OCI-LY3 (cell line): Measurements from ENCODE around the gene GRM8.

Source experiments
- H2AFZ ChIP-seq: fragments of 200-600, 300-600 bp; shearing (Covaris generic); 2 replicates; pipeline ENCODE4 v1.6.0; 2014; ENCODE audit warnings: antibody characterized with exemption, low read depth, low read length
- H3K27ac ChIP-seq: fragments of 200-600, 300-600 bp; sonication (generic); 2 replicates; pipeline ENCODE4 v1.5.1; 2014; ENCODE audit warnings: mild to moderate bottlenecking, low read length, moderate library complexity, mixed read lengths
- H3K27me3 ChIP-seq: fragments of 200-600, 300-600 bp; sonication (generic); 2 replicates; pipeline ENCODE4 v1.6.1; 2014; ENCODE audit warnings: low read depth, low read length, mixed read lengths
- H3K36me3 ChIP-seq: fragments of 200-600, 300-600 bp; sonication (generic); replicated peaks from 2 replicates; pipeline ENCODE3; 2014; ENCODE audit warnings: low read depth, low read length, mixed read lengths
- H3K4me1 ChIP-seq: fragments of 300-600, 200-600 bp; sonication (generic); 2 replicates; pipeline ENCODE4 v1.6.1; 2014; ENCODE audit warnings: low read length, mixed read lengths
- H3K4me2 ChIP-seq: fragments of 200-600, 300-600 bp; sonication (generic); 2 replicates; pipeline ENCODE4 v1.6.1; 2014; ENCODE audit warnings: low read length, mixed read lengths
- H3K4me3 ChIP-seq: fragments of 300-600, 200-600 bp; sonication (generic); 2 replicates; pipeline ENCODE4 v1.5.1; 2014; ENCODE audit warnings: antibody characterized with exemption, mild to moderate bottlenecking, low read length, moderate library complexity
- H3K79me2 ChIP-seq: fragments of 300-600, 200-600 bp; shearing (Covaris generic); 2 replicates; pipeline ENCODE4 v1.6.1; 2014; ENCODE audit warnings: mild to moderate bottlenecking, low read length, mixed read lengths
- H3K9ac ChIP-seq: fragments of 300-600, 200-600 bp; shearing (Covaris generic); 2 replicates; pipeline ENCODE4 v1.6.0; 2014; ENCODE audit warnings: mild to moderate bottlenecking, low read length, moderate library complexity
- H3K9me3 ChIP-seq: fragments of 200-600, 300-600 bp; shearing (Covaris generic); 2 replicates; pipeline ENCODE4 v1.6.1; 2014; ENCODE audit warnings: low read length, mixed read lengths; ENCODE audit not compliant: insufficient read depth
- H4K20me1 ChIP-seq: fragments of 200-600, 300-600 bp; sonication (generic); 2 replicates; pipeline ENCODE4 v1.6.1; 2016; ENCODE audit warnings: low read length, mixed read lengths; ENCODE audit not compliant: insufficient read depth
- CTCF ChIP-seq: fragments of 200-600, 300-600 bp; sonication (generic); IDR thresholded peaks from 2 replicates; pipeline ENCODE4 v1.5.1; 2014; ENCODE audit warnings: antibody characterized with exemption, low read length, low read depth
- EZH2phosphoT487 ChIP-seq: fragments of 200-600 bp; shearing (Covaris generic); IDR thresholded peaks from 2 replicates; pipeline ENCODE4 v1.6.1; 2018; ENCODE audit warnings: antibody characterized with exemption, mixed run types, low read depth

The GRM8 gene

DNA sequence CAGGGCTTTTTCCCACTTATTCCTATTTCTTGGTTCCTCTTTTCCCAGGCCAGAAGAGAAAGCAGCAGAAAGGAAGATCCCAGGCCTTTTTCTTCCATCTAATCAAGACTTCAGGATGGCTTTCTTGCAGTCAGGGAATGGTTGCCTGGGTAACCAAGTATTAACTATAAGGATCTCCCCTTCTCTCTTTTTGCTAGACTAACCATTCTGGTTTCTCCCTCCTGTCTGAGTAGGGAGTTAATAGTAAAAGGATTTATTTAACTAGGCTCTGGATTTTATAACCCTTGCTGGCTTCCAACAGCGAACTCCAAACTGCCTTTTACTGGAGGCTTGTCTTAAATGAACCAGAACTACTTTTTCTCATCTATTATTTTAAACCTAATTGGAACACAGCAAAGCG, 90.4 kb downstream of the GRM8 start:
- Histone ChIP-seq H3K9me3 (no peaks in the 10 kb centered on the region), H3K36me3 (no peaks in the 10 kb centered on the region), H3K9ac (no peak overlapping the region), H2AFZ (no peak overlapping the region), H3K27me3 (no peaks in the 10 kb centered on the region), H3K4me1 (no peaks in the 10 kb centered on the region), H3K27ac (no peak overlapping the region), H3K4me2 (no peak overlapping the region), H3K4me3 (no peak overlapping the region), H4K20me1 (no peaks in the 10 kb centered on the region), H3K79me2 (no peaks in the 10 kb centered on the region)
- TF ChIP-seq EZH2phosphoT487: no peak
- TF ChIP-seq CTCF: no peak

DNA sequence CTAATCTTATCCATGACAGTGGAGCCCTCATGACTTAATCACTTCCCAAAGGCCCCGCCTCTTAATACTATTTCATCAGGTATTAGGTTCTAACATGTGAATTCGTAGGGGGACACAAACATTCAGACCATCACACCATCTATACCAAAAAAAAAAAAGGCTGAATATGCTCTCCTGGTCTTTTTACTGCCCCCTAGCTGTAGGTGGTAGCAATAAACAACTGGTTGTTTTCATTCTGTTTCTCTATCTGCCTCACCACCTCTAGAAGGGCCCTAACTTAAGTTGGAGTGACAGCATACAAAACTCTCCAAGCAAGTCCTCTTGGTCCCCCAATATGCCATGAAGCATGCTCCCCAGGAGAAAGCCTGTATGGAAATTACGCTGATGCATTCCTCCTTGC, 94.1 kb downstream of the GRM8 start:
- Histone ChIP-seq H3K9ac (no peak overlapping the region), H3K79me2 (no peaks in the 10 kb centered on the region)

GRCh38 chr7:127154958-127155357, 97.8 kb downstream of the GRM8 start:
- TF ChIP-seq EZH2phosphoT487: no peak
- TF ChIP-seq CTCF: no peak
- no peaks in the 10 kb centered on the region for H3K27me3 ChIP-seq
- no peaks in the 10 kb centered on the region for H3K4me1 ChIP-seq
- H3K36me3 ChIP-seq: no peaks in the 10 kb centered on the region
- H3K27ac ChIP-seq: no peak overlapping the region
- no peaks in the 10 kb centered on the region for H4K20me1 ChIP-seq
- H3K79me2 ChIP-seq: no peaks in the 10 kb centered on the region
- H3K4me2 ChIP-seq: no peak overlapping the region
- no peaks in the 10 kb centered on the region for H3K9me3 ChIP-seq
- no peak overlapping the region for H2AFZ ChIP-seq
- H3K9ac ChIP-seq: no peak overlapping the region
- no peak overlapping the region for H3K4me3 ChIP-seq

More for the DNA sequence above, 94.1 kb downstream of the GRM8 start:
- no peaks in the 10 kb centered on the region for H3K27me3 ChIP-seq
- no peaks in the 10 kb centered on the region for H4K20me1 ChIP-seq
- no peaks in the 10 kb centered on the region for H3K4me1 ChIP-seq
- TF ChIP-seq EZH2phosphoT487 (no peak), CTCF (peak; percentile 61)
- no peak overlapping the region for H2AFZ ChIP-seq
- no peak overlapping the region for H3K4me3 ChIP-seq
- H3K9me3 ChIP-seq: no peaks in the 10 kb centered on the region
- H3K27ac ChIP-seq: no peak overlapping the region
- no peak overlapping the region for H3K4me2 ChIP-seq
- no peaks in the 10 kb centered on the region for H3K36me3 ChIP-seq

- no peaks in the 10 kb centered on the region for H3K9me3 ChIP-seq
- no peak overlapping the region for H3K4me2 ChIP-seq
- no peak overlapping the region for H3K27ac ChIP-seq
- H3K36me3 ChIP-seq: no peaks in the 10 kb centered on the region
- H3K4me1 ChIP-seq: no peaks in the 10 kb centered on the region
- no peaks in the 10 kb centered on the region for H3K27me3 ChIP-seq
- H3K79me2 ChIP-seq: no peaks in the 10 kb centered on the region
- H3K4me3 ChIP-seq: no peak overlapping the region
- H2AFZ ChIP-seq: no peak overlapping the region
- H3K9ac ChIP-seq: no peak overlapping the region
- TF ChIP-seq EZH2phosphoT487 (no peak), CTCF (no peak)
- H4K20me1 ChIP-seq: no peaks in the 10 kb centered on the region
Measured at GRCh38 chr7:127154101-127154500, 98.6 kb downstream of the GRM8 start.
